Psoas muscle (tissue), 8 donors: ENCODE measurements around the gene PAQR7. TPM values are rescaled to one million over a fixed set of nuclear protein-coding genes. Genes with fewer than 3 reads are reported as not detected.

Experiments used
- ATAC-seq, 4 donors: fragments of 200-7000 bp; cut with Tn5 transposase; one replicate each; pipeline ENCODE4 v1.9.1; 2020; ENCODE audit warnings: moderate library complexity in 3 of 4, mild to moderate bottlenecking in 2 of 4
- DNase-seq, 2 donors: peaks; one replicate each; pipeline ENCODE4 v3.0.0-alpha.2; 2020
- H3K27ac ChIP-seq: fragments of 200-600 bp; one replicate; pipeline ENCODE4 v1.8.0; 2022
- H3K27me3 ChIP-seq, 3 donors: fragments of 200-600 bp in 1 of 3; one replicate each; pipeline versions ENCODE4 v1.6.1 to v1.8.0; 2013 to 2022; ENCODE audit warnings: low read length in 2 of 3, mild to moderate bottlenecking in 2 of 3, moderate library complexity in 1 of 3; ENCODE audit not compliant: insufficient read depth in 3 of 3
- H3K36me3 ChIP-seq, 2 donors: fragments of 200-600 bp in 1 of 2; one replicate each; pipeline versions ENCODE4 v1.6.1 to v1.8.0; 2013 to 2022; ENCODE audit warnings: low read depth in 1 of 2, mild to moderate bottlenecking in 1 of 2, moderate library complexity in 1 of 2; ENCODE audit not compliant: insufficient read depth in 1 of 2
- H3K4me1 ChIP-seq: fragments of 200-600 bp; one replicate; pipeline ENCODE4 v1.8.0; 2022
- H3K4me3 ChIP-seq: fragments of 200-600 bp; one replicate; pipeline ENCODE4 v1.8.0; 2022; ENCODE audit warnings: mild to moderate bottlenecking
- H3K9me3 ChIP-seq: fragments of 200-600 bp; one replicate; pipeline ENCODE4 v1.8.0; 2022
- CTCF ChIP-seq: fragments of 200-600 bp; IDR thresholded peaks from one replicate; pipeline ENCODE4 v1.8.0; 2022; ENCODE audit warnings: antibody characterized with exemption
- WGBS, 3 donors: extraction: QIAGEN DNeasy Blood & Tissue Kit; methylation state at CpG; one replicate each; pipeline versions ENCODE4 v1.1.6 to v1.1.7; 2013; 5-methylcytosine and 5-hydroxymethylcytosine counted together
- intact Hi-C, 2 donors: fragments of 100-400 bp; cut with DNase I; formaldehyde crosslinking; loops; one replicate each; pipeline versions ENCODE4 v1.11.0 to v1.14.2; 2022
- polyA plus RNA-seq, 3 donors: library from polyadenylated mRNA; stranded (reverse); fragments of 200-250 nt; gene quantifications; one replicate each; pipeline ENCODE4 v1.2.3, GENCODE V29; 2013
- total RNA-seq, 4 donors: library from RNA; stranded (reverse); fragmentation: NEBNext Ultra II Directional in 2 of 4; extraction: Animal tissue kit (Norgen Biotek cat#: 25700) in 2 of 4; gene quantifications; one replicate each; pipeline versions ENCODE4 v1.2.1 to v1.2.4, GENCODE V29; 2021 to 2023
- donor health status: healthy with polysubstance abuse.
- donor health status: DM: no; HTN: no; CAD: no; lungs with moderate emphysema.
- donor health status: Bipolar disorder and iron deficiency.
- donor health status: healthy.
- donor health status: DM: yes; HTN: yes; CAD: no.
- donor health status: DM: no; HTN: no; CAD: no.
- donor health status: DM: no; HTN: no; CAD: no.
- donor health status: DM: yes; HTN: yes; CAD: no.

Gene PAQR7
- total and polyA plus RNA-seq, 7 donors = 2.1 to 3.7 (median 2.3) TPM

GRCh38 chr1:25871704-25872494, 3.6 kb downstream of the PAQR7 start:
- Histone ChIP-seq H3K9me3 (no peaks in the 10 kb centered on the region), H3K27ac (no peak overlapping the region), H3K4me3 (no peak overlapping the region), H3K27me3 (no peaks in the 10 kb centered on the region), H3K36me3 (no peaks in the 10 kb centered on the region), H3K4me1 (peaks cover 17% of the 10 kb centered on the region)
- 66 to 75% (median 68%) methylated on average over 9 of the region's 9 CpGs for WGBS, 3 donors
- ATAC-seq (no peak), DNase-seq (peak in 1 of 2 donors; percentile 19)
- intact Hi-C loops = no loop called here
- no peak for TF ChIP-seq CTCF

GRCh38 chr1:25871086-25871703, 4.3 kb downstream of the PAQR7 start:
- 33 to 47% (median 34%) methylated on average over 5 of the region's 5 CpGs for WGBS, 3 donors

GRCh38 chr1:25870614-25871013, 4.9 kb downstream of the PAQR7 start:
- no peak for TF ChIP-seq CTCF
- 85 to 88% (median 88%) methylated on average over 1 of the region's 1 CpG for WGBS, 3 donors
- no peak overlapping the region for H3K4me3 ChIP-seq
- H3K4me1 ChIP-seq = peaks cover 13% of the 10 kb centered on the region
- H3K9me3 ChIP-seq = no peaks in the 10 kb centered on the region
- H3K36me3 ChIP-seq = no peaks in the 10 kb centered on the region
- no peak overlapping the region for H3K27ac ChIP-seq
- ATAC-seq = no peak
- DNase-seq = no peak
- no peaks in the 10 kb centered on the region for H3K27me3 ChIP-seq
- intact Hi-C loops = no loop called here

More at GRCh38 chr1:25871086-25871703, 4.3 kb downstream of the PAQR7 start:
- H3K36me3 ChIP-seq = no peaks in the 10 kb centered on the region
- DNase-seq = peak in 1 of 2 donors; percentile 19
- no peak for TF ChIP-seq CTCF
- ATAC-seq = no peak
- intact Hi-C loops = no loop called here
- no peak overlapping the region for H3K4me3 ChIP-seq
- H3K4me1 ChIP-seq = peaks cover 17% of the 10 kb centered on the region
- H3K27ac ChIP-seq = no peak overlapping the region
- H3K9me3 ChIP-seq = no peaks in the 10 kb centered on the region
- H3K27me3 ChIP-seq = no peaks in the 10 kb centered on the region

- H3K4me1 ChIP-seq = peaks cover 13% of the 10 kb centered on the region
- 78 to 90% (median 79%) methylated on average over 6 of the region's 6 CpGs for WGBS, 3 donors
- DNase-seq (peak in 1 of 2 donors; percentile 26), ATAC-seq (no peak)
- no peak overlapping the region for H3K4me3 ChIP-seq
- no peak for TF ChIP-seq CTCF
- H3K27me3 ChIP-seq = no peaks in the 10 kb centered on the region
- H3K36me3 ChIP-seq = no peaks in the 10 kb centered on the region
- intact Hi-C loops = no loop called here
- H3K27ac ChIP-seq = no peak overlapping the region
- no peaks in the 10 kb centered on the region for H3K9me3 ChIP-seq
These were observed 5.5 kb downstream of the PAQR7 start for GRCh38 chr1:25869909-25870606.
